NT2/D1 (cell line): ENCODE results near the gene NDN.
"Not testable (repeated sequence)": the region's sequence is repeated elsewhere in the genome, so short reads cannot be mapped to it uniquely, and the experiment has no call there.

Experiments
- SUZ12 ChIP-seq: IDR thresholded peaks from 2 replicates; pipeline ENCODE4 v1.6.1; 2011; ENCODE audit not compliant: insufficient read length, insufficient read depth; ENCODE audit errors: extremely low read depth
- YY1 ChIP-seq: IDR thresholded peaks from 2 replicates; pipeline ENCODE4 v1.6.1; 2011; ENCODE audit not compliant: insufficient read length, insufficient read depth
- ZNF274 ChIP-seq: IDR thresholded peaks from 2 replicates; pipeline ENCODE4 v1.6.1; 2011; ENCODE audit warnings: mild to moderate bottlenecking, low read depth, low read length

GRCh38 chr15:23713874-23714656, 27.0 kb upstream of the NDN start:
- TF ChIP-seq SUZ12, YY1, ZNF274: not testable (repeated sequence)
